ENCODE data around the gene SDHAF3.
A peak's percentile ranks its signal among the peaks of the same experiment; 100 is the strongest.
"Not testable (repeated sequence)": the region's sequence is repeated elsewhere in the genome, so short reads cannot be mapped to it uniquely, and the experiment has no call there.

Gene SDHAF3

DNA sequence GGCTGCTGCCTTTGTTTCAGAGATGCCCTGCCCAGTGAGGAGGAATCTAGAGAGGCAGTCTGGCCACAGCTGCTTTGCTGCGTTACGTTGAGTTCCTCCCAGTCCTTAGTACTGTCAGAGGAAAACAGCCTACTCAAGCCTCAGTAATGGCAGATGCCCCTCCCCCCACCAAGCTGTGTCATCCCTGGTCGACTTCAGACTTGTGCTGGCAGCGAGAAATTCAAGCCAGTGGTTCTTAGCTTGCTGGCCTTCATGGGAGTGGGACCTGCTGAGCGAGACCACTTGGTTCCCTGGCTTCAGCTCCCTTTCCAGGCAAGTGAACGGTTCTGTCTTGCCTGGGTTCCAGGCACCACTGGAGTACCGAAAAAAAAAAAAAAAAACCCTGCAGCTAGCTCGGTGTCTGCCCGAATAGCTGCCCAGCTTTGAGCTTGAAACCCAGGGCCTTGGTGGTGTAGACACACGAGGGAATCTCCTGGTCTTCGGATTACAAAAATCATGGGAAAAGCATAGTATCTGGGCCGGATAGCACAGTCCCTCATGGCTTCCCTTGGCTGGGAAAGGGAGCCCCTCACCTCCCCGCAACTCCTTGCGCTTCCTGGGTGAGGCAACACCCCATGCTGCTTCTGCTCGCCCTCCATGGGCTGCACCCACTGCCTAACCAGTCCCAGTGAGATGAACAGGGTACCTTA is 9.1 kb downstream of the SDHAF3 start:
- DNase-seq = no peak

DNA sequence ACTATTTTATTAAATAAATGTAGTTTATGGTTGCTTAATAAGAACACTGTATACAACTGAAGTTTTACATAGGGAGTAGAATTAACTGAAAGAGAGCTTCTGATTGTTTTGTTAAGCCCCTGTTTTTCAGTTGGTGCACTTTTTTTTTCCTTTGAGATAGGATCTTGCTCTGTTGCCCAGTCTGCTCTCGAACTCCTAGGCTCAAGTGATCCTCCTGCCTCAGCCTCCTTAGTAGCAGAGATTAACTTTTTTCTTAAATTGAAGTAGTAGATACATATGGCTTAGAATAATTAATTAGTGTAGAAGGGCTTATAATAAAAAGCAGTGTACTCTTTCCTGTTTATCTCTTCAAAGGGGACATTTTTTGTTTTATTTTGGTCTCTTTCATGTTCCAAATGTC is 11.2 kb downstream of the SDHAF3 start:
- no peak for DNase-seq

DNA sequence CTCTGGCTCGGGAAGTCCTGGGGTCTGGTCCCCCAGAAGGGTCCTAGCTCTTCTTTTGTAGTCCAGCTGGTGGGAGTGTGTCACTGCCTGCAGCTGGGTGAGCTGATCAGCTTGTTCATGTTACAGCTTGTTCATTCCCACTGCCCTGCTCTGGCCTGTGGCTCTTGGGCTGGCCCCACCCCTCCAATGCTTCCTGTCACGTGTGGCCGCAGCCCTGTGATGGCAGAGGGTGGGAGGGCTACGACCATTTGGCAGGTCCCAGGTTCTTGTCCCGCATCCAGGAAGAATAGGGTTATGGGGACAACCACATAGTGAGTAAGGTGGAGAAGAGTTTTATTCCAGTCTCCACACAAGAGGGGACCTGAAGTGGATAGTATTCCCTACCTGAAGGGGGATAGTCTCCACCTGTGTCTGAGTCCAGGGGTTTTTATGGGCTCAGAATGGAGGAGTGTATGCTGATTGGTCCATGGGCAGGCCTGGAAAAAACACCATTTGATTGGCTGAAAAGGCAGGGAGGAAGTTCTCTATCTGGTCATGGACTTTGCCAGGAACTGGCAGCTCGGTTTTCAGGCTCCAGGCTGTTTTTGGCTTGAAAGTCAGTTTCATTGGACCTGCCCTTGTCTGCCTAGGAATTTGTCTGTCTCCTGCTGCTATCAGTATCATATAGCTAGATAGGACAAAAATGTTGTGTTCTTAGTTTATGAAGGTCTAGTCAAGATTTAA is 13.1 kb downstream of the SDHAF3 start:
- no peak for DNase-seq

DNA sequence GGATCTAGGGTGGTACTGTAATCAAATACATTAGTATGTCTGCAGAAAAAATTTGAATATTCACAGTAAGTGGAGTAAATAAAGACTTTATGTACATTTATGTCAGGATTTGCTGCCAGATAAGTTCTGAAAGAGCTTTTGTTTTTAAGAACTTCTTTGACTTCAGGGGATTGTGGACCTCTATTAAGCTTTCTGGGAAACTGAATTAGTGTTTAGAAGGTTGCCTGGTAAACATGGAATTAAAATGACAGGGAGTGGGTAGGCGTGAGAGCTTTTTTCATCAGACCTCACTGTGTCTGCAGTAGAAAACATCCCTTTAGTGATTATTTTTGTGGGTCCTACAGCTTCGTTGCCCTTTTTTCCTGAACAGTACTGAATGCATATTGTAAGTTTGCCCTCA is 15.7 kb downstream of the SDHAF3 start:
- DNase-seq = no peak

DNA sequence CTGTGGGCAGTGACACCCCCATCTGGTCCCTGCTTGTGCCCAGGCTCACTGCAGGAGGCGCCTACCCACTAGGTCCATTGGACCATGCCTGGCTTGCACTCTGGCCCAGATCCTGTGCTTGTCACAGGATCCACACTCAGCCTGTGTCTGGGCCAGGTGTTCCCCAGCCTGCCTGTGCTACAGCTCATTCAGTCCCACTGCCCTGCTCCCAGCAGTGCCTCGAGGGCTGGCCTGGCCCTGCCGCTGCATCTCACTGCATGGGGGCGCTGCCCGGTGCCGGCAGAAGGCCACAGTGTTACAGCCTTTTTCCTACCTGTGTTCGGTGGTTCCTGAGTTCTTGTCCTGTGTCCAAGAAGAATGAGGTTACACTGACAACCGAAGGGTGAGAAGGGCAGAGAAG is 21.3 kb downstream of the SDHAF3 start:
- DNase-seq = no peak

DNA sequence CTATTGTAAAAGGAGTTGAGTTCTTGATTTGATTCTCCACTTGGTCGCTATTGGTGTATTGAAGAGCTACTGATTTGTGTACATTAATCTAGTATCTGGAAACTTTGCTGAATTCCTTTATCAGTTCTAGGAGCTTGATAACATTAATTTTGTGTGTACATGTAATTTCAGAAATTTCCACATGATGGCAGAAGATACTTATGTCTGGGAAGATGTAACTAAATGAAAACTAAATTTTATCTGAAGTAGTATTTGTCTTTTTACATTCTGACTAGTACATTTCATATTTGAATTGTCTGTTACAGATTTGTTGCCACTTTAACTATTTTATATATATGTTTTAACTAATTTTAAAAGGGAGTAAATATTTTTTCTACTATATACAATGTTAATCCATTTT is 27.6 kb downstream of the SDHAF3 start:
- no peak for DNase-seq

DNA sequence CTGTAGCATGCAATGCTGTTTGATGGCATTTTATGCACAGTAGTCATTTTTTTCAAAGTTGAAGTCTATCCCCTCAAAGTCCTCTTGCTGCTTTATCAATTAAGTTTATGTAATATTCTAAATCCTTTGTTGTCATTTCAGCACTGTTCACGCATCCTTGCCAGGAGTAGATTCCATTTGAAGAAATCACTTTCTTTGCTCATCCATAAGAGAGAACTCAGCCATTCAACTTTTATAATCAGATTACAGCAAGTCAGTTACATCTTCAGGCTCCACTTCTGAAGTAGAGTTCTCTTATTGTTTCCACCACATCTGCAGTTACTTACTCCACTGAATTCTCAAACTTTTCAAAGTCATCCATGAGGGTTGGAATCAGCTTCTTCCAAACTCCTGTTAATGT is 32.3 kb downstream of the SDHAF3 start:
- DNase-seq = no peak

DNA sequence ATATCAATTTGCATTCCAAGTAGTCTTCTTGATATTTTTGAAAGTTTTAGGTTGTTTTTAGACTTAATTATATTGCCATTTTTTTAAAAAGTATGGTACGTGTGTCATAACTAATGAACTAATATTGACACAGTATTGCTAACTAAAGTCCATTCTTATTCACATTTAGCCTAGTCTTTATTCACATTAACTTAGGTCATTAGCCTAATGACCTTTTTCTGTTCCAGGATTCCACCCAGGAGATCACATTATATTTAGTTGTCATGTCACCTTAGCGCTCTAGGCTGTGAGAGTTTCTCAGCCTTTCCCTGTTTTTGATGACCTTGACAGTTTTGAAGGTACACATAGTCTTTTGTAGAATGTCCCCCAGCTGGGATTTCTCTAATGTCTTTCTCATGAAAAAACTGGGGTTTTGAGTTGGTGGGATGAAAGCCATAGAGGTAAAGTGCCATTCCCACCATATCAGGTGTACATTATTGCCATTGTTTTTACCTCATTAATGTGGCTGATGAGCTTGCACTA is 38.5 kb downstream of the SDHAF3 start:
- DNase-seq = no peak

DNA sequence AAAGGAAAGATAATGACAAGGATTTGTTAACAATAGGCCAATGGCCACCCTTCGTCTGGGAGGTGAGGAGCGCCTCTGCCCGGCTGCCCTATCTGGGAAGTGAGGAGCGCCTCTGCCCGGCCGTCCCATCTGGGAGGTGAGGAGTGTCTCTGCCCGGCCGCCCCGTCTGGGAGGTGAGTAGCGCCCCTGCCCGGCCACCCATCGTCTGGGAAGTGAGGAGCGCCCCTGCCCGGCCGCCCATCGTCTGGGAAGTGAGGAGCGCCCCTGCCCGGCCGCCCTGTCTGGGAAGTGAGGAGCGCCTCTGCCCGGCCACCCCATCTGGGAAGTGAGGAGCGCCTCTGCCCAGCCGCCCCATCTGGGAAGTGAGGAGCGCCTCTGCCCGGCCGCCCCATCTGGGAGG is 42.5 kb downstream of the SDHAF3 start:
- not testable (repeated sequence) for DNase-seq

DNA sequence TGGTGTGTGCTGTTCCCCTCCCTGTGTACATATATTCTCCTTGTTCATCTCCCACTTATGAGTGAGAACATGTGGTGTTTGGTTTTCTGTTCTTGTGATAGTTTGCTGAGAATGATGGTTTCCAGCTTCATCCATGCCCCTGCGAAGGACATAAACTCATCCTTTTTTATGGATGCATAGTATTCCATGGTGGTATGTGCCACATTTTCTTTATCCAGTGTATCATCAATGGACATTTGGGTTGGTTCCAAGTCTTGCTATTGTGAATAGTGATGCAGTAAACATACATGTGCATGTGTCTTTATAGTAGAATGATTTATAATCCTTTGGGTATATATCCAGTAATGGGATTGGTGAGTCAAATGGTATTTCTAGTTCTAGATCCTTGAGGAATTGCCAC is 44.1 kb downstream of the SDHAF3 start:
- DNase-seq = not testable (repeated sequence)

DNA sequence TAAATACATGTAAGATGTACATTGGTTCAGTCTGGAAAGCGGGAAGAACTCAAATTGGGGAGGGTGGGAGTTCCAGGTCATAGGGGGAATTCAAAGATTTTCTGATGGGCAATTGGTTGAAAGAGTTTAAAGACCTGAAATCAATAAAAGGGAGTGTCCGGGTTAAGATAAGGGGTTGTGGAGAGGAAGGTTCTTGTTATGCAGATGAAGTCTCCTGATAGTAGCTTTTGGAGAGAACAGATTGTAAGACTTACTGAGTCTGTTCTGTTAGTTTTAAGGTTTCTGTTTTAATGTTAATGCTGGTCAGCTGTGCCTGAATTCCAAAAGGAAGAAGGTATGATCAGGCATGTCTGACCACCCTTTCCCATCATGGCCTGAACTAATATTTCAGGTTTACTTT is 48.8 kb downstream of the SDHAF3 start:
- DNase-seq = no peak

DNA sequence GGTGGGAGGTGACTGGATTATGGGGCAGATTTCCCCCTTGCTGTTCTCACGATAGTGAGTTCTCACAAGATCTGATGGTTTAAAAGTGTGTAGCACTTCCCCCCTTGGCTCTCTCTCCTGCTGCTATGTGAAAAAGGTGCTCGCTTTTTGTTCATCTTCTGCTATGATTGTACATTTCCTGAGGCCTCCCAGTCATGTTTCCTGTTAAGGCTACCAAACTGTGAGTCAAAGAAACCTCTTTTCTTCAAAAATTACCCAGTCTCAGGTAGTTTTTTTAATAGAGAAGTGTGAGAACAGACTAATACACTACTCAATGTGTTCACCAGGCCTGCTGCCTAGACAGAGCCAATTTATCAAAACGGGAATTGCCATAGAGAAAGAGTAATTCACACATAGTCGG is 49.7 kb downstream of the SDHAF3 start:
- no peak for DNase-seq

DNA sequence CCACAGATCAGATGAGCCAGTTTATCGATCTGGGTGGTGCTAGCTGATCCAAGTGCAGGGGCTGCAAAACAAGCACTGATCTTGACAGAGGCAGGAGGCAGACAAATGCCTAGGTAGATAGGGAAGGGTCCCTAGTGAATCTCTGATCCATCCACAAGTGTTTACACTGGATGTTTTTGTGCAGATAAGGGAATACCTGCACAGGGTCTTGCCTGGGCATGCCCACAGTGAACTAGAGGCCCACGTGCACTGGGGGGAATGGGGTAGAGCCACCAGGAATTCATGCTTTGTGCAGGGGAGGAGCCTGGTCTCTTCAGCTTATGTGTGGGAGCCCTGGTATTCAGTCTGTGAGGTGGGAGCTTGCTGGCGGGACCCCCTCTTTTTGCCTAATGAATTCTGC is 50.3 kb downstream of the SDHAF3 start:
- no peak for DNase-seq

DNA sequence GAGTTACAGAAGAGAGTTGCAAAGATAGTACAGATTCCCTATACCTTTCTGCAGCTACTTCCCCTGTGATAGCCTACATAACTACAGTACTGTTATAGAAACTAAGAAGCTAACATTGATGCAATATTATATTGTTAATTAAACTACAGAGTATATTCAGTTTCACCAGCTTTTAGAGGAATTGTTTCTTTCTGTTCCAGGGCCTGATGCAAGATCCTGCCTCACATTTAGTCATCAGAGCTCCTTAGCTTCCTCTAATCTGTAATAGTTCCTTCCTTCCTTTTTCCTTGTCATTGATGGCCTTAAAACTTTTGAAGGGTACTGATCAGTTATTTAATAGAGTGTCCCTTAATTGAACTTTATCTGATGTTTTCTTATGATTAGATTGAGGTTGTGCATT is 56.8 kb downstream of the SDHAF3 start:
- DNase-seq = no peak

DNA sequence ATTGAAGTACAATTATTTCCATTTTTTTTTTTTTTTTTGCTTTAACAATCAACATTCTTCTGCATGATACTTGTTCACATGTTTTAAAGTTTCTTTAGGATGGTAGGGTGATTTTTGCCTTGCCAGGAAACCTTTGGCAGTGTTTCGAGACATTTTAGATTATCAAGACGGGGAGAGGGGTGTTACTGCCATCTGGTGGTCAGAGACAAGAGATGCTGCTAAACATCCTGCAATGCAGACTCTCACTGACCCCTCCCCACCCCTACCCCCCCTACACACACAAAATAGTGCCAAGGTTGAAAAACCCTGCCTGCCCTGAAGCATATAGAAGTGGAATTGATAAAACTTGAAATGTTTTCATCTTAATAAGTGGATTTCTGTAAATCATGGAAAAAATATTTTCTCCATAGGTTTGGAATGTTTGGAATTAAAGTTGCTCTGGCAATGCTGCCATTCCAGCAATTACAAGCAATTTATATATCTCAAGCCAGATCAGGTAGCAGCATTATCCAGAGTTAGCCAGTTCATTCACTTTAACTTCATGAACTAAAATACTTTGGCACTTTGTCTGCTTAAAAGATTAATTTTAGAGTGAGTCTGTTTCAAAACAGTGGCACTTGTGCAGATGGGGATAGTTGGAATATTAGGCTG is 62.1 kb downstream of the SDHAF3 start:
- DNase-seq = peak; percentile 49

DNA sequence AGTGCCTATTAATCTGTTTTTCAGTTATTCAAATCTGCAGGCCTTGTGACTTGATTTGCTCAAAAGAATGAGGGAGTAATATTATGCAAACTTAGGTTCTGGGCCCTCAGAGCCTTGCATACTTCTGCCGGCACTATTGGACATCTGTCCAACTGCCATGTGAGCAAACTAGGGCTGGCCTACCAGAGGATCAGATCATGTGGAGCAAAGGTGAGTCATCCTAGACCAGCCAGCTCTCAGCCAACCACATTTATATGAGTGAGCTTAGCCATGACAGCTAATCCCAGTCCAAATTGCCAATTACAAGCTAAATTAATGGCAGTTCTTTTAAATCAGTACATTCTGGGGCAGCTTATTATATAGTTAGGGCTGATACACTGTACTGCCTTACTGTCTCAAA is 69.6 kb downstream of the SDHAF3 start:
- DNase-seq = no peak

DNA sequence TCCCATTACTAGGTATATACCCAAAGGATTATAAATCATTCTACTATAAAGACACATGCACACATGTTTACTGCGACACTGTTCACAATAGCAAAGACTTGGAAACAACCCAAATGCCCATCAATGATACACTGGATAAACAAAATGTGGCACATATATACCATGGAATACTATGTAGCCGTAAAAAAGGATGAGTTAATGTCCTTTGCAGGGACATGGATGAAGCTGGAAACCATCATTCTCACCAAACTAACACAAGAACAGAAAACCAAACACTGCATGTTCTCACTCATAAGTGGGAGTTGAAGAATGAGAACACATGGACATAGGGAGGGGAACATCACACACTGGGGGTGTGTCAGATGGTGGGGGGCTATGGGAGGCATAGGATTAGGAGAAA is 78.7 kb downstream of the SDHAF3 start:
- DNase-seq = not testable (repeated sequence)

DNA sequence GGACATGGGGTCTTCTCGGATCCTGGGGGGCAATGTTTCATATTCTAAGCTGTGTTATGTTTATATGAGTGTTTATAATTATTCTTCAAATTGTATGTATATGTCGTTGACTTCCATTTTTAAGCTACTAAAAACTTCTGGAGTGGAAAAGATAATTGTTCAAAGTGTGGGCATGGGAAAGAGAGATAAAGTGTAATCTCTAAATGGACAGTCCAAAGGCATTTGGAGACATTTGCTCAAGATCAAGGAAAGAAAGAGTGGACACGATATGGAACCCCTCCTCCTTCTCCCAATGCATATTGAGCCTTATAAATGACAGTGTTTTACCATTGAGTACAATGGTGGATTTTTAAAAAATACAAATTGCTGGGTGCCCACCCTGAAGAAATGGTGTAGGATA is 81.1 kb downstream of the SDHAF3 start:
- DNase-seq = no peak

DNA sequence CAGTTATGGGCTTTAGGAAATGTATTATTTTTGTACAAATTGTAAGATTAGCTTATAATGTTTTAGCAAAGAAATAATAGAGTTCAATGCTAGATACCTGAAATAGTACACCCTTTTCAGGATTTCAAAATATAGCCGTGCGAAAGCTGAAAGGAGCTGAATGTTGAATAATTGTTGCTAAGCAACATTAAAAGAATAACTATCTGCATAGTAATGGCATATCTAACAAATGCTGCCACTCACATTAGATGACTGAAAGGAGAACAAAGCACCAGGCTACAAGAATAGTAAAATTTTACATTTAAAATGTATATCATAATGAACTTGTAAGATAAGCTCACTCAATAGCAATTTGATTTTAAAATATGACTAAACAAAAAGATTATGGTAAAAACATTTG is 82.5 kb downstream of the SDHAF3 start:
- DNase-seq = no peak

DNA sequence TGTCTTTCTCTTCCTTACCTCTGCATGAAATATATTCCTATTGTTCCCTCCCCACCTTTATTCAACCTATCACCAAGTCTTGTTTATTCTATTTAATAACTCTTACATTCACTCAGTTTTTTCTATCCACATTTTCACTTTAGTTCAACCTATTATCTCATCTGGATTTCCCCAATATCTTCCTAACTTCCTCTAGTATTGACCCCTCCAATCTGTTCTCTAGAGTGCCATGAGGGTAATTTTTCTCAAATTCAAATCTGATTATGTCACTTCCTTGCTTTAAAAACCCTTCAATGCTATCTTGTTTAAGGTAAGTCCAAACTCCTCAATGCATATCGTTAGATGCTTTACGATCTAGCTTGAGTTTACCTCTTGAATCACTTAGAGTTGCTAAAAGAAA is 86.5 kb downstream of the SDHAF3 start:
- no peak for DNase-seq

DNA sequence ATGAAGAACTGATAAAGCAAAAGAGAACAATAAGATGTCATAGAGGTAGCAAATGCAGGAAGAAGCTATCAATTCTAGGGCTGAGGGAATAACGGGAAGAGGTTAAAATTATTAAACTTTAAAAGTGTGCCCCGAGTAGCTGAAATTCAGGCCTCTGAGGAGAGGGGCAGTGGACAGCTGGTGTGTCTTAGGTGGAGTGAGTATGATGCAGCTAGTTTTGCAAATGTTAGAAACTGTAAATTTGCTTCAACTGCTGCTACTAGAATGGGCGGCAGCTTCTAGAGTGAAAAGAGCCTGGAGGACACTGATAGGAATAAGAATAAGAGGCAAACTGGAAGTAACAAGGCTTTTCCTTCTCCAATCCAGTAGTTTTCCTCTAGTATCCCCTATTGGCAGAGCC is 87.3 kb downstream of the SDHAF3 start:
- no peak for DNase-seq

DNA sequence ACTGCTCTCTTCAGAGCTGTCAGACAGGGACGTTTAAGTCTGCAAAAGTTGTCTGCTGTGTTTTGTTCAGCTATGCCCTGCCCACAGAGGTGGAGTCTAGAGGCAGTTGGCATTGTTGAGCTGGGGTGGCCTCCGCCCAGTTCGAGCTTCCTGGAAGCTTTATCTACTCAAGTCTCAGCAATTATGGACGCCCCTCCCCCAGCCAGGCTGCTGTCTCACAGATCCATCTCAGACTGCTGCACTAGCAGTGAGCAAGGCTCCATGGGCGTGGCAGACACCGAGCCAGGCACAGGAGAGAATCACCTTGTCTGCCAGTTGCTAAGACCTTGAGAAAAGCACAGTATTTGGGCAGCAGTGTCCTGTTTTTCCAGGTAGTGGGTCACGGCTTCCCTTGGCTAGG is 98.1 kb downstream of the SDHAF3 start:
- no peak for DNase-seq

DNA sequence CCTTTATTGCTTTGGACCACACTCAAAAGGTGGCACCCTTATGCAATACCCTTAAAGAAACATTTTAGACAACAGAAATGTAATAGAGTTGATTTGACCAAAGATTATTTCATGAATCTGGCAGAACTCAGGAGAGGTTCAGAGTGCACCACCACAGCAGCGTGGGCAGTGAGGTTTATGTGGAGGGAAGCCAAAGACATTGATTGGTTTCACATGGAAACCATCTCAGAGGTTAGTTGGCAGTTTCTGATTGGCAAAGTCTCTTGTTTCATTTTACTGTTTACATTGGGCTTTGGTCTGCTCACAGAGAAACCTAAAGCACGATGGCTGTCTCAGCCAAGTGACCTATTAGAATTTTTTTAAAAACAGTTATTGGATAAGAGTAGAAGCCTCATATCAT is 101.3 kb downstream of the SDHAF3 start:
- DNase-seq = no peak

DNA sequence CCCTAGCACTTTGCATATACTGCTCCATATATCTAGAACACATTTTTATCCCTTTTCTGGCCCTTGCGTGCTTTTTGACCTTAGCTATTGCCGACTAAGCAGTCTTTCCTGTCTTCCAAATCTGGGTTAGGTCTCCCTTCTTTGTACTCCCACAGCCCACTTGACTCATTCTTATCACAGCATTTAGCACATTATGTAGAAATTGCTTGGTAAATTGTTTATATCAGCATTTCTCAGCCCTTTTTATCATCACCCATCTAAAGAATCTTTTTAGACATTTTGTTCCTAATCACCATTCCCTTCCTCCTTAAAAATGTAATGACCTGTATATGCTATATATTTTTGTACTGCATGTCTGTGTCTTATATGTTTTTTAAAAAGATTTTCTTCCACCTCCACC is 101.7 kb downstream of the SDHAF3 start:
- no peak for DNase-seq

Data from DMS 273 treated with DMSO at 0.1 percent for 48 hours (cell line).